ENCODE results near the gene MTFP1.

DNA sequence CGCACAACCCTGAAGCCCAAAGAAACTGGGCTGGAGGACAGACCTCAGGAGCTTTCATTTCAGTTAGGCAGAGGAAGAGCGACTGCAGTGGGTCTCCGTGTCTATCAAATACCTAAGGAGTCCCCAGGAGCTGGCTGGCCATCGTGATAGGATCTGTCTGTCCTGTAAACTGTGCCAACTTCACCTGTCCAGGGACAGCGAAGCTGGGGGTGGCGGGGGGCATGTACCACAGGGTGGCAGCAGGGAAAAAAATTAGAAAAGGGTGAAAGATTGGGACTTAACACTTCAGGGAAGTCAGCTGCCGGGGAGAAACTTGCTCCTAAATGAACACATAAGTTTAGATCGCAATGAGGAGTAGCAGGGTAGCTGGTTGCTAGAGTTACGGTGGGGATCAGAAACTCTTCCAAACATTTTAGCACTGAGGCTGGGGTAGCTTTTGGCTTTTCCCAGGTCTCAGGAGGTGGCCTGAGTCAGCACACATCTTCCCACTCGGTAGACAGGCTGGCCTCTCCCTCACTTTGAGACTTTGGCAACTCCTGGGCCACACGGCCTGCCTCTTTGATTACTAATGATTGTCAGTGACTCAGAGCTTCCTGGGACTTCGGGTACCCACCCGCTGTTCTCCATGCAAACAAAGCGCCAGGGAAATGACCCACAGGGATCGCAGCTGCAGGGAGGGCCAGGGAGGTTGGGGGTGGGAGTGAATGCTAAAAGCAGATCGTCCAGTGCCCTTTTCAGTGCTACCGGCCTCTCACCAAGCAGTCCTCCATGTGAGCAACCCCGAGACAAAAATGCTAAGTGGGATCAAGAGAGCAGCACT lies 2.9 kb upstream of the MTFP1 start:
- no peak for TF ChIP-seq ZNF274 (IDR thresholded peaks at IDR 0.05; ENCODE audit: low read depth, low read length)
- TF ChIP-seq SUZ12 (IDR thresholded peaks at IDR 0.05; ENCODE audit: extremely low read depth, insufficient read depth, insufficient read length): no peak
- no peak for TF ChIP-seq YY1 (IDR thresholded peaks at IDR 0.05; ENCODE audit: insufficient read depth, insufficient read length)
